OCI-LY7 (cell line): ENCODE measurements around the gene KCND3. TPM values are rescaled to one million over a fixed set of nuclear protein-coding genes. Genes with fewer than 3 reads are reported as not detected.

Experiments
- BruUV-seq: library from RNA; stranded (reverse); fragments of 400-500 nt; replicated peaks from 2 replicates; lab custom pipeline; 2021; lab: Mats Ljungman, UMichigan
- CTCF ChIA-PET: fragments of 300-600 bp; sonication (Branson Sonifier 250); formaldehyde crosslinking; loops from one replicate; lab custom pipeline; 2022; ENCODE audit warnings: antibody characterized with exemption; ENCODE audit not compliant: unreplicated experiment; lab: Charles Lee
- POLR2A ChIA-PET: fragments of 300-600 bp; sonication (Branson Sonifier 250); formaldehyde crosslinking; loops from one replicate; lab custom pipeline; 2022; ENCODE audit warnings: antibody characterized with exemption; lab: Charles Lee
- DNase-seq: peaks from one replicate; pipeline ENCODE4 v3.0.0-alpha.2; 2015; ENCODE audit warnings: low spot score
- H2AFZ ChIP-seq: fragments of 200-600 bp; sonication (generic), shearing (Covaris generic); 2 replicates; pipeline ENCODE4 v1.6.1; 2014; ENCODE audit warnings: mild to moderate bottlenecking, antibody characterized with exemption, low read length, moderate library complexity
- H3K27ac ChIP-seq: fragments of 200-600 bp; sonication (generic); 2 replicates; pipeline ENCODE4 v1.5.1; 2014; ENCODE audit warnings: mixed run types, low read depth, mild to moderate bottlenecking, moderate library complexity, low read length, inconsistent platforms; ENCODE audit not compliant: poor library complexity, severe bottlenecking
- H3K36me3 ChIP-seq: fragments of 200-600 bp; sonication (generic); 2 replicates; pipeline ENCODE4 v1.6.1; 2014; ENCODE audit warnings: mild to moderate bottlenecking, antibody characterized with exemption, low read length, moderate library complexity, mixed read lengths; ENCODE audit not compliant: insufficient read depth
- H3K4me1 ChIP-seq: fragments of 200-600 bp; sonication (generic); 2 replicates; pipeline ENCODE4 v1.5.1; 2014; ENCODE audit warnings: mild to moderate bottlenecking, low read length; ENCODE audit not compliant: insufficient read depth, poor library complexity, severe bottlenecking
- H3K4me2 ChIP-seq: fragments of 200-600 bp; sonication (generic); 2 replicates; pipeline ENCODE4 v1.6.1; 2014; ENCODE audit warnings: mild to moderate bottlenecking, low read length
- H3K4me3 ChIP-seq: fragments of 200-600 bp; sonication (generic); 2 replicates; pipeline ENCODE4 v1.5.1; 2014; ENCODE audit warnings: mild to moderate bottlenecking, low read depth, low read length; ENCODE audit not compliant: poor library complexity, severe bottlenecking
- H3K79me2 ChIP-seq: fragments of 200-600 bp; sonication (generic); 2 replicates; pipeline ENCODE4 v1.6.1; 2016; ENCODE audit warnings: low read depth, mild to moderate bottlenecking, low read length, moderate library complexity, mixed read lengths; ENCODE audit not compliant: insufficient read depth
- H3K9me2 ChIP-seq: fragments of 200-600 bp; sonication (generic); 2 replicates; pipeline ENCODE4 v1.6.1; 2016; ENCODE audit warnings: mild to moderate bottlenecking, low read length, mixed read lengths; ENCODE audit not compliant: insufficient read depth
- H3K9me3 ChIP-seq: fragments of 200-600 bp; sonication (generic); 2 replicates; pipeline ENCODE4 v1.6.1; 2014; ENCODE audit warnings: mild to moderate bottlenecking, mixed run types, low read length, mixed read lengths
- H4K20me1 ChIP-seq: fragments of 200-600 bp; sonication (generic); 2 replicates; pipeline ENCODE4 v1.6.1; 2014; ENCODE audit warnings: mild to moderate bottlenecking, antibody characterized with exemption, low read length, moderate library complexity, mixed read lengths; ENCODE audit not compliant: insufficient read depth
- EZH2phosphoT487 ChIP-seq: fragments of 200-600 bp; sonication (generic); IDR thresholded peaks from 2 replicates; pipeline ENCODE4 v1.6.1; 2018; ENCODE audit warnings: low read depth, borderline replicate concordance, mild to moderate bottlenecking, mixed run types, antibody characterized with exemption, low read length, moderate library complexity, mixed read lengths
- intact Hi-C: fragments of 100-400 bp; cut with micrococcal nuclease; formaldehyde crosslinking; loops from one replicate; pipeline ENCODE4 v1.10.0; 2022; ENCODE audit not compliant: unreplicated experiment
- total RNA-seq, 2 experiments: library from RNA; depleted of rRNA in 1 of 2; stranded (reverse); fragments of >200 nt in 1 of 2; shearing (Covaris generic) in 1 of 2; gene quantifications; 2 replicates each; pipeline ENCODE4 v1.2.3, GENCODE V29; 2014 to 2022
- TF ChIP-seq, protein P1 (sequence below): fragments of 200-600 bp; sonication (generic); conservative IDR thresholded peaks from 2 replicates; pipeline ENCODE4 v1.5.1; 2014; ENCODE audit warnings: mild to moderate bottlenecking, antibody characterized with exemption, low read length, moderate library complexity, mixed read lengths

Gene KCND3
- total RNA-seq, 2 experiments from 2014 or later = not detected

DNA sequence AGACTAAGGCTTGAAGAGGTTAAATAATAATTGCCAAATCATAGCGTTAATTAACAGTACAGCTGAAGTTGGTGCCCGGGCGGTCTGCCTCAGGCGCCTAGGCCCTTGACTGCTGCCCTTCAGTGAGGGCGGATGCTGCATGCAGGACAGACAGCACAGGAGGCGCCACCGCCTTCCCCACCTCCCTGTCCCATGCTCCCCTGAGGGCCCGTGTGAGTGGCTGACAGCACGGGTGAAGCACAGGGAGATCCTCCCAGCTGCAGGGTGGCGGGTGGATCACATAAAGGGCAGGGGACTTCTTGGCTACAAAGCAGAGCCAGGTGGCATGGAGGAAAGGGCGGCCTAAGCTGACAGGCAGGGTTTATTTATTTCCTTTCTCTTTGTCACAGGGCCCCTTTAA, 184.7 kb downstream of the KCND3 start:
- Histone ChIP-seq H3K36me3 (no peaks in the 10 kb centered on the region), H3K4me2 (no peak overlapping the region), H3K4me1 (no peaks in the 10 kb centered on the region), H3K9me3 (no peaks in the 10 kb centered on the region), H3K27ac (no peak overlapping the region), H3K9me2 (no peaks in the 10 kb centered on the region), H4K20me1 (no peaks in the 10 kb centered on the region), H3K79me2 (no peaks in the 10 kb centered on the region), H3K4me3 (no peak overlapping the region), H2AFZ (no peak overlapping the region)
- DNase-seq = no peak
- intact Hi-C loops = no loop called here
- TF ChIP-seq, protein P1, sequence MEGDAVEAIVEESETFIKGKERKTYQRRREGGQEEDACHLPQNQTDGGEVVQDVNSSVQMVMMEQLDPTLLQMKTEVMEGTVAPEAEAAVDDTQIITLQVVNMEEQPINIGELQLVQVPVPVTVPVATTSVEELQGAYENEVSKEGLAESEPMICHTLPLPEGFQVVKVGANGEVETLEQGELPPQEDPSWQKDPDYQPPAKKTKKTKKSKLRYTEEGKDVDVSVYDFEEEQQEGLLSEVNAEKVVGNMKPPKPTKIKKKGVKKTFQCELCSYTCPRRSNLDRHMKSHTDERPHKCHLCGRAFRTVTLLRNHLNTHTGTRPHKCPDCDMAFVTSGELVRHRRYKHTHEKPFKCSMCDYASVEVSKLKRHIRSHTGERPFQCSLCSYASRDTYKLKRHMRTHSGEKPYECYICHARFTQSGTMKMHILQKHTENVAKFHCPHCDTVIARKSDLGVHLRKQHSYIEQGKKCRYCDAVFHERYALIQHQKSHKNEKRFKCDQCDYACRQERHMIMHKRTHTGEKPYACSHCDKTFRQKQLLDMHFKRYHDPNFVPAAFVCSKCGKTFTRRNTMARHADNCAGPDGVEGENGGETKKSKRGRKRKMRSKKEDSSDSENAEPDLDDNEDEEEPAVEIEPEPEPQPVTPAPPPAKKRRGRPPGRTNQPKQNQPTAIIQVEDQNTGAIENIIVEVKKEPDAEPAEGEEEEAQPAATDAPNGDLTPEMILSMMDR = no peak
- no peak for TF ChIP-seq EZH2phosphoT487
- ChIA-PET CTCF (no interaction called here), POLR2A (interaction anchor here (1.1 kb wide), 1 partner anchor 12 kb away, joined by 3 read pairs; no protein-coding TSS in a partner anchor)
- BruUV-seq = no TSS peak

DNA sequence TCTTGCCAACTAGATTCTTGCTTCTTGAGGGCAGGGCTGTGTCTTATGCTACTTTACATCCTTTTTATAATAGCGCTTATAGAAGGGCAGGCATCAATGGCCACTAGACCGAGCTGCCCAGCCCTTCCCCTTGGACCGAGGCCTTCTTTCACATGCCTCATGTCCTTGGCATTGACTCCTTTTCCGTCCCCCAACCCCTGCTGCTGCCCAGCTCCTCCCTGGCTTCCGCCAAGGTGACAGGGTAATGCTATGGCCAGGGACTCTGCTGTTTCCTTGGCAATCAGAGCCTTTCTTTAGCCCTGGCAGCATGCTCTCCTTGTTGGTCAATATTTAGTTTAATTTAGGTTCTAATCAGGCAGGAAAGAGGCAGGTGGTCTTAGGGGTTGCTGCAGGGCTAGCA, 185.5 kb downstream of the KCND3 start:
- H3K9me2 ChIP-seq = no peaks in the 10 kb centered on the region
- no peak overlapping the region for H2AFZ ChIP-seq
- intact Hi-C loops = no loop called here
- H3K4me2 ChIP-seq = no peak overlapping the region
- no peaks in the 10 kb centered on the region for H3K79me2 ChIP-seq
- DNase-seq = no peak
- POLR2A ChIA-PET = no interaction called here
- H4K20me1 ChIP-seq = no peaks in the 10 kb centered on the region
- BruUV-seq = no TSS peak
- TF ChIP-seq, protein P1 = no peak
- no peak for TF ChIP-seq EZH2phosphoT487
- no peaks in the 10 kb centered on the region for H3K36me3 ChIP-seq
- no peaks in the 10 kb centered on the region for H3K9me3 ChIP-seq
- no peak overlapping the region for H3K27ac ChIP-seq
- H3K4me1 ChIP-seq = no peaks in the 10 kb centered on the region
- CTCF ChIA-PET = no interaction called here
- no peak overlapping the region for H3K4me3 ChIP-seq

DNA sequence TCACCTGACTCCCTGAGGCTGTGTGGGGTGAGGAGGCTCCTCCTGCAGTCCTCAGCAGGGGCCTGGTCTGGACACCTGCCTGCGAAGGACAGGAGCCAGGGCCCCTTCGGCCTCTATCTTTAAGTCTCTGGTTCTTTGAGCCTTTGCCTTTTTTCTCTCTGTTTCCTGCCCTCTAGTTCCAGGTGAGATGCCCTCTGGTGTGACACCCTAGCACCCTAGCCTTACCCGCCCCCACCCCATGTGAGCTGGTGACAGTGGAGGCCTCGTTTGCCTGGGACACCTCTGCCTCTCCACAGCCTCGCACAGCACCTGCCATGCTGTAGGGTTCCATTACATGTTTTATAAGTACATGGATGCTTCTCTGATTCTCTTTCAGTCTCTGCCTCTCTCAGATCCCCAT, 186.5 kb downstream of the KCND3 start:
- no peaks in the 10 kb centered on the region for H3K4me1 ChIP-seq
- CTCF ChIA-PET = no interaction called here
- no peaks in the 10 kb centered on the region for H3K9me2 ChIP-seq
- H3K9me3 ChIP-seq = no peaks in the 10 kb centered on the region
- no peak overlapping the region for H3K4me2 ChIP-seq
- POLR2A ChIA-PET = no interaction called here
- no peak overlapping the region for H2AFZ ChIP-seq
- no peak overlapping the region for H3K4me3 ChIP-seq
- DNase-seq = no peak
- intact Hi-C loops = no loop called here
- TF ChIP-seq, protein P1 = no peak
- no peak for TF ChIP-seq EZH2phosphoT487
- BruUV-seq = no TSS peak
- H3K27ac ChIP-seq = no peak overlapping the region
- H3K79me2 ChIP-seq = no peaks in the 10 kb centered on the region
- H4K20me1 ChIP-seq = no peaks in the 10 kb centered on the region
- H3K36me3 ChIP-seq = no peaks in the 10 kb centered on the region
